ENCODE results near the gene TNFAIP8. TPM values are rescaled to one million over a fixed set of nuclear protein-coding genes. Genes with fewer than 3 reads are reported as not detected.

Gene TNFAIP8
- total RNA-seq, 1 experiment from 2014 or later, result 8.0 TPM

DNA sequence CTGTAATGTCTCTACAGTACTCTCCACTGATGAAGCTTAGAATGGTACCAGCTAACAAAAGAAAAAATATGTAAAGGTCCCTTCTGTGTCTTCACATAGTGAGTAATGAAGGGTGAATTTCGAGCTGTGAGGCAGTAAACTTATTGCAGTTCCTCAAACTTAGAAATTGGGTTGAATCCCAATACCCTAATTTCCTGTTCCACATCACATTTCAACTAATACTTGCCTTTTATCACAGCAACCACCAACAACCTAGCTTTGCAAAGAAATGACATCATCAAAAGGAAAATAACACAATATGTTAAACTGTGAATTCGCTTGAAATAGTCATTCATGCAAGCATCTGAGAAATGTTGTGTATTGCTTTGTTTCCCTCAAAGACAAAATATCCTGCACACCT, 9.4 kb upstream of the TNFAIP8 start:
- POLR2A ChIA-PET, result no interaction called here
- no peaks in the 10 kb centered on the region for H3K36me3 ChIP-seq (ENCODE audit: control insufficient read depth, insufficient read depth, low read length)
- H3K27me3 ChIP-seq (ENCODE audit: control insufficient read depth, insufficient read depth, low read length), result no peaks in the 10 kb centered on the region
- BruUV-seq (replicated peaks), result no TSS peak
- in situ Hi-C loops (cut with HindIII; ENCODE audit: low pct_unique_long_range_greater_than_20kb, low sequenced_read_pairs), result no loop called here
- DNase-seq (ENCODE audit: low read depth, low spot score), result no peak
- H3K4me1 ChIP-seq (ENCODE audit: control insufficient read depth, insufficient read depth, low read length), result no peaks in the 10 kb centered on the region
- no peak overlapping the region for H3K4me3 ChIP-seq (ENCODE audit: low read depth in 2 of 2, low read length in 2 of 2)
- no peak for ATAC-seq
- no peak for TF ChIP-seq TCF7L2 (IDR thresholded peaks at IDR 0.05; ENCODE audit: low read depth, low read length)
- TF ChIP-seq CTCF (IDR thresholded peaks at IDR 0.05), result no peak
- no peak for TF ChIP-seq REST (IDR thresholded peaks at IDR 0.05; ENCODE audit: insufficient read depth in 1 of 2, low read depth in 2 of 2, low read length in 1 of 2)
- TF ChIP-seq POLR2AphosphoS5 (IDR thresholded peaks at IDR 0.05; ENCODE audit: low read depth, low read length), result no peak
- TF ChIP-seq SIN3A (IDR thresholded peaks at IDR 0.05; ENCODE audit: borderline replicate concordance, insufficient read depth, low read depth, low read length), result no peak
- H3K9me3 ChIP-seq (ENCODE audit: control insufficient read depth, insufficient read depth, low read depth, low read length), result no peaks in the 10 kb centered on the region
- H3K27ac ChIP-seq (ENCODE audit: low read length), result no peak overlapping the region
- CTCF ChIA-PET, result no interaction called here
- intact Hi-C loops (cut with micrococcal nuclease; ENCODE audit: unreplicated experiment), result no loop called here

DNA sequence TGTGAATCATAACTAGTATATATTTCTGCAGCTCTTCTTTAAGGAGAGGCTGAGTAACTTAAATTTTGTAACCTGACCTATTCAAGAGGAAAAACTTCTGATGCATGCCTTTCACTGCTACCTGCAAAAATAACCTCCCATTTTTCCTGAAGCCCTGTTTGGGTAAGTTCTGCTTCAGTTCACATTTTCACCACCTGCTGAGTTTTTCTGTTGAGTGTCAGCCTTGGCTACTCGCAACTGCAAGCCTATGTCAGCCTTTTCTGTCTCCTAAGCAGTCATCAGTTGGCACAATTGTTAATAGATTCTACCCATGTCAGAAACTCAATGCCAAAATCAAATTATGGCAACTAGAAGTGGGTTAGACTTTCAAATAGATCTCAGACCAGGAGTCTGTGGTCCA, 8.2 kb upstream of the TNFAIP8 start:
- no peak for DNase-seq (ENCODE audit: low read depth, low spot score)
- no peak for ATAC-seq
- CTCF ChIA-PET, result no interaction called here
- no peak for TF ChIP-seq SIN3A (IDR thresholded peaks at IDR 0.05; ENCODE audit: borderline replicate concordance, insufficient read depth, low read depth, low read length)
- TF ChIP-seq POLR2AphosphoS5 (IDR thresholded peaks at IDR 0.05; ENCODE audit: low read depth, low read length), result no peak
- TF ChIP-seq CTCF (IDR thresholded peaks at IDR 0.05), result no peak
- TF ChIP-seq REST (IDR thresholded peaks at IDR 0.05; ENCODE audit: insufficient read depth in 1 of 2, low read depth in 2 of 2, low read length in 1 of 2), result no peak
- TF ChIP-seq TCF7L2 (IDR thresholded peaks at IDR 0.05; ENCODE audit: low read depth, low read length), result no peak
- intact Hi-C loops (cut with micrococcal nuclease; ENCODE audit: unreplicated experiment) (no loop called here), in situ Hi-C loops (cut with HindIII; ENCODE audit: low pct_unique_long_range_greater_than_20kb, low sequenced_read_pairs) (no loop called here)
- H3K4me1 ChIP-seq (ENCODE audit: control insufficient read depth, insufficient read depth, low read length), result no peaks in the 10 kb centered on the region
- no TSS peak for BruUV-seq (replicated peaks)
- H3K27ac ChIP-seq (ENCODE audit: low read length), result no peak overlapping the region
- no peaks in the 10 kb centered on the region for H3K27me3 ChIP-seq (ENCODE audit: control insufficient read depth, insufficient read depth, low read length)
- no peaks in the 10 kb centered on the region for H3K9me3 ChIP-seq (ENCODE audit: control insufficient read depth, insufficient read depth, low read depth, low read length)
- no peaks in the 10 kb centered on the region for H3K36me3 ChIP-seq (ENCODE audit: control insufficient read depth, insufficient read depth, low read length)
- H3K4me3 ChIP-seq (ENCODE audit: low read depth in 2 of 2, low read length in 2 of 2), result no peak overlapping the region
- POLR2A ChIA-PET, result no interaction called here
